HEK293 (cell line): ENCODE results near the gene ADGRL1.

Experiments
- BCL11A ChIP-seq: fragments of 450-650 bp; formaldehyde crosslinking; IDR thresholded peaks from 2 replicates; pipeline ENCODE4 v1.5.1; 2016; ENCODE audit warnings: low read depth, missing biosample characterization, missing genetic modification characterization
- CTCF ChIP-seq: fragments of 450-650 bp; formaldehyde crosslinking; IDR thresholded peaks from 2 replicates; pipeline ENCODE4 v1.5.1; 2016; ENCODE audit warnings: missing biosample characterization, missing genetic modification characterization
- ZBTB17 ChIP-seq: fragments of 450-650 bp; formaldehyde crosslinking; IDR thresholded peaks from 2 replicates; pipeline ENCODE4 v1.5.1; 2016; ENCODE audit warnings: missing biosample characterization, missing genetic modification characterization
- ZFP41 ChIP-seq: fragments of 450-650 bp; formaldehyde crosslinking; IDR thresholded peaks from 2 replicates; pipeline ENCODE4 v1.5.1; 2016; ENCODE audit warnings: missing biosample characterization, missing genetic modification characterization, borderline replicate concordance
- ZNF558 ChIP-seq: fragments of 450-650 bp; formaldehyde crosslinking; IDR thresholded peaks from 2 replicates; pipeline ENCODE4 v1.5.1; 2016; ENCODE audit warnings: missing biosample characterization, missing genetic modification characterization
- ZNF654 ChIP-seq: fragments of 450-650 bp; formaldehyde crosslinking; IDR thresholded peaks from 2 replicates; pipeline ENCODE4 v1.5.1; 2016; ENCODE audit warnings: low read depth, missing biosample characterization, missing genetic modification characterization

GRCh38 chr19:14112809-14113385 is 93.1 kb downstream of the ADGRL1 start:
- TF ChIP-seq ZNF558 (tag by site-specific recombination) (no peak), CTCF (tag by site-specific recombination) (no peak), ZFP41 (tag by site-specific recombination) (no peak), BCL11A (no peak), ZBTB17 (tag by site-specific recombination) (no peak), ZNF654 (tag by site-specific recombination) (no peak)
